BE2C (cell line): ENCODE measurements around the gene RAB23.
A peak's percentile ranks its signal among the peaks of the same experiment; 100 is the strongest.

ENCODE experiments used
- DNase-seq: peaks from one replicate; pipeline ENCODE4 v3.0.0-alpha.2; 2020
- H3K27me3 ChIP-seq: fragments of 250-450 bp; sonication (Bioruptor Pico); 2 replicates; pipeline ENCODE4 v1.5.1; 2020; ENCODE audit warnings: mild to moderate bottlenecking
- H3K36me3 ChIP-seq: fragments of 250-450 bp; sonication (Bioruptor Pico); 2 replicates; pipeline ENCODE4 v1.5.1; 2020; ENCODE audit warnings: mild to moderate bottlenecking
- H3K4me1 ChIP-seq: fragments of 250-450 bp; sonication (Bioruptor Pico); 2 replicates; pipeline ENCODE4 v1.5.1; 2020
- H3K4me3 ChIP-seq: 2 replicates; pipeline ENCODE4 v1.5.1; 2011; ENCODE audit warnings: low read depth, low read length
- H3K9me3 ChIP-seq: fragments of 250-450 bp; sonication (Bioruptor Pico); 2 replicates; pipeline ENCODE4 v1.5.1; 2020
- CTCF ChIP-seq: IDR thresholded peaks from 2 replicates; pipeline ENCODE4 v1.5.1; 2012; ENCODE audit warnings: mild to moderate bottlenecking, low read depth, low read length

RAB23 gene

GRCh38 chr6:57183336-57183735 is 38.8 kb downstream of the RAB23 start:
- no peak for TF ChIP-seq CTCF
- no peak for DNase-seq
- Histone ChIP-seq H3K36me3 (peaks cover 19% of the 10 kb centered on the region), H3K4me1 (no peaks in the 10 kb centered on the region), H3K4me3 (no peak overlapping the region), H3K27me3 (no peaks in the 10 kb centered on the region), H3K9me3 (no peaks in the 10 kb centered on the region)

- no peaks in the 10 kb centered on the region for H3K9me3 ChIP-seq
- no peak overlapping the region for H3K4me3 ChIP-seq
- H3K27me3 ChIP-seq, result no peaks in the 10 kb centered on the region
- DNase-seq, result peak; percentile 18
- no peak for TF ChIP-seq CTCF
- H3K36me3 ChIP-seq, result peaks cover 19% of the 10 kb centered on the region
- no peaks in the 10 kb centered on the region for H3K4me1 ChIP-seq
Observed at GRCh38 chr6:57182017-57182432, 40.1 kb downstream of the RAB23 start.

- Histone ChIP-seq H3K36me3 (peaks cover 19% of the 10 kb centered on the region), H3K27me3 (no peaks in the 10 kb centered on the region), H3K4me3 (no peak overlapping the region), H3K4me1 (no peaks in the 10 kb centered on the region), H3K9me3 (no peaks in the 10 kb centered on the region)
- no peak for DNase-seq
- TF ChIP-seq CTCF, result no peak
Observed at GRCh38 chr6:57180596-57180995, 41.5 kb downstream of the RAB23 start.

- Histone ChIP-seq H3K4me3 (no peak overlapping the region), H3K27me3 (no peaks in the 10 kb centered on the region), H3K9me3 (no peaks in the 10 kb centered on the region), H3K4me1 (no peaks in the 10 kb centered on the region), H3K36me3 (peaks cover 1% of the 10 kb centered on the region; the same call in 1 of the 2 replicates)
- TF ChIP-seq CTCF, result no peak
- DNase-seq, result no peak
Observed at GRCh38 chr6:57177545-57178265, 44.4 kb downstream of the RAB23 start.

- H3K36me3 ChIP-seq, result no peaks in the 10 kb centered on the region
- no peak for DNase-seq
- no peak for TF ChIP-seq CTCF
- no peaks in the 10 kb centered on the region for H3K27me3 ChIP-seq
- no peaks in the 10 kb centered on the region for H3K4me1 ChIP-seq
- no peaks in the 10 kb centered on the region for H3K9me3 ChIP-seq
- peak overlapping the region; percentile 89 for H3K4me3 ChIP-seq
Observed at GRCh38 chr6:57174511-57174907, 47.6 kb downstream of the RAB23 start.

- no peak for DNase-seq
Observed at GRCh38 chr6:57173886-57174510, 48.1 kb downstream of the RAB23 start.

More at GRCh38 chr6:57173886-57174510, 48.1 kb downstream of the RAB23 start:
- Histone ChIP-seq H3K36me3 (no peaks in the 10 kb centered on the region), H3K9me3 (no peaks in the 10 kb centered on the region), H3K4me3 (peak overlapping the region; percentile 89), H3K4me1 (no peaks in the 10 kb centered on the region), H3K27me3 (no peaks in the 10 kb centered on the region)
- no peak for TF ChIP-seq CTCF
